GM12878 (cell line): ENCODE data around the gene SLC8B1. TPM values are rescaled to one million over a fixed set of nuclear protein-coding genes. Genes with fewer than 3 reads are reported as not detected.

Experiments used
- ATAC-seq: fragments of 200-7000 bp; cut with Tn5 transposase; 3 replicates; pipeline ENCODE4 v1.9.1; 2020; ENCODE audit warnings: mild to moderate bottlenecking, moderate library complexity
- BruUV-seq: library from RNA; stranded (reverse); fragments of 400-500 nt; replicated peaks from 2 replicates; lab custom pipeline; 2021; lab: Mats Ljungman, UMichigan
- CTCF ChIA-PET: fragments of 300-600 bp; sonication (Branson Sonifier 250); formaldehyde crosslinking; extraction: SDS; loops from one replicate; lab custom pipeline; 2021; ENCODE audit warnings: inconsistent platforms; lab: Yijun Ruan, JAX
- POLR2A ChIA-PET: fragments of 350-600 bp; formaldehyde crosslinking; extraction: SDS; loops from one replicate; lab custom pipeline; 2021; ENCODE audit warnings: inconsistent platforms; lab: Charles Lee
- RAD21 ChIA-PET: fragments of 300-600 bp; sonication (Branson Sonifier 250); formaldehyde crosslinking; loops from one replicate; lab custom pipeline; 2023; ENCODE audit warnings: antibody characterized with exemption; ENCODE audit not compliant: unreplicated experiment; lab: Charles Lee
- SMC1A ChIA-PET: fragments of 300-600 bp; sonication (Branson Sonifier 250); formaldehyde crosslinking; loops from one replicate; lab custom pipeline; 2023; ENCODE audit not compliant: unreplicated experiment, uncharacterized antibody; lab: Charles Lee
- DNase-seq: peaks from one replicate; pipeline ENCODE4 v3.0.0-alpha.2; 2011; ENCODE audit warnings: low read depth, low spot score
- FAIRE-seq: peaks from 3 replicates; lab custom pipeline; 2011; peaks lifted over from hg19 to GRCh38; lab: Jason Lieb, UNC
- H2AFZ ChIP-seq: 2 replicates; pipeline ENCODE4 v1.6.0; 2011; ENCODE audit warnings: low read depth, low read length, control low read depth; ENCODE audit not compliant: control insufficient read depth
- H3K27ac ChIP-seq: 2 replicates; pipeline ENCODE4 v1.5.1; 2011; ENCODE audit warnings: control low read depth; ENCODE audit not compliant: control insufficient read depth, insufficient read depth
- H3K27me3 ChIP-seq, 2 experiments: replicated peaks in 1 of 2; 2 replicates each; pipeline versions ENCODE4 v1.6.0 to v1.6.1; 2011; ENCODE audit warnings: low read length in 1 of 2; ENCODE audit not compliant: control insufficient read depth in 2 of 2, insufficient read depth in 2 of 2
- H3K36me3 ChIP-seq, 2 experiments: 2 replicates each; pipeline ENCODE4 v1.5.1; 2011; ENCODE audit warnings: low read length in 1 of 2; ENCODE audit not compliant: control insufficient read depth in 2 of 2, insufficient read depth in 2 of 2
- H3K4me1 ChIP-seq: 2 replicates; pipeline ENCODE4 v1.6.1; 2011; ENCODE audit warnings: mild to moderate bottlenecking, low read length, moderate library complexity, mixed read lengths; ENCODE audit not compliant: control insufficient read depth, insufficient read depth
- H3K4me2 ChIP-seq: 2 replicates; pipeline ENCODE4 v1.6.0; 2011; ENCODE audit warnings: control low read depth; ENCODE audit not compliant: control insufficient read depth, insufficient read depth
- H3K4me3 ChIP-seq: fragments of 200-600 bp; sonication (generic); 2 replicates; pipeline ENCODE4 v1.5.1; 2016
- H3K79me2 ChIP-seq: 2 replicates; pipeline ENCODE4 v1.6.0; 2011; ENCODE audit warnings: low read length; ENCODE audit not compliant: control insufficient read depth, insufficient read depth
- H3K9ac ChIP-seq: 2 replicates; pipeline ENCODE4 v1.8.0; 2011; ENCODE audit warnings: low read length, control low read depth, mixed read lengths; ENCODE audit not compliant: control insufficient read depth, insufficient read depth
- H3K9me3 ChIP-seq: replicated peaks from 3 replicates; pipeline ENCODE4 v1.5.1; 2011; ENCODE audit warnings: mild to moderate bottlenecking, low read length; ENCODE audit not compliant: control insufficient read depth, insufficient read depth
- H4K20me1 ChIP-seq: 2 replicates; pipeline ENCODE4 v1.6.0; 2011; ENCODE audit not compliant: control insufficient read depth, insufficient read depth
- CBX3 ChIP-seq: fragments of 200-600 bp; sonication (generic); IDR thresholded peaks from 2 replicates; pipeline ENCODE4 v1.6.1; 2016; ENCODE audit warnings: low read depth, borderline replicate concordance
- LARP7 ChIP-seq: fragments of 450-650 bp; IDR thresholded peaks from 2 replicates; pipeline ENCODE4 v1.6.1; 2017; ENCODE audit warnings: mild to moderate bottlenecking
- MYB ChIP-seq: fragments of 150-350 bp; IDR thresholded peaks from 2 replicates; pipeline ENCODE4 v1.6.1; 2014; ENCODE audit warnings: mild to moderate bottlenecking, low read depth, low read length, borderline replicate concordance
- STAT1 ChIP-seq: fragments of 450-650 bp; conservative IDR thresholded peaks from 2 replicates; pipeline ENCODE4 v1.6.1; 2014; ENCODE audit warnings: antibody characterized with exemption, mild to moderate bottlenecking
- SUPT20H ChIP-seq: IDR thresholded peaks from 2 replicates; pipeline ENCODE4 v1.6.1; 2011; ENCODE audit warnings: low read depth, mild to moderate bottlenecking, low read length, moderate library complexity, borderline replicate concordance; ENCODE audit not compliant: control insufficient read depth
- ZNF207 ChIP-seq: fragments of 450-650 bp; IDR thresholded peaks from 2 replicates; pipeline ENCODE4 v1.6.1; 2014; ENCODE audit warnings: antibody characterized with exemption, mild to moderate bottlenecking, borderline replicate concordance
- WGBS: methylation state at CpG from one replicate; pipeline ENCODE4 v1.1.6; 2016; ENCODE audit warnings: low lambda C conversion rate; ENCODE audit not compliant: insufficient replicate concordance, insufficient coverage; ENCODE audit errors: missing lambda C conversion rate; 5-methylcytosine and 5-hydroxymethylcytosine counted together
- in situ Hi-C: fragments of 300-500 bp; cut with MboI; formaldehyde crosslinking; loops from 9 replicates; pipeline ENCODE4 v1.14.3; 2018; ENCODE audit warnings: mixed read lengths
- intact Hi-C: fragments of 100-400 bp; cut with micrococcal nuclease; formaldehyde crosslinking; loops from one replicate; pipeline ENCODE4 v1.14.2; 2022; ENCODE audit not compliant: unreplicated experiment
- polyA plus RNA-seq, 11 experiments: library from polyadenylated mRNA; depleted of rRNA in 4 of 11; unstranded in 6 of 11; stranded (reverse) in 5 of 11; fragments of >200 nt; fragmentation: Nextera tagmentation in 4 of 11; fragmentation: Illumina TruSeq in 1 of 11; extraction: Ambion mirVana in 4 of 11; extraction: Trizol in 1 of 11; gene quantifications; 1 replicate in 1 of 11; 2 replicates in 10 of 11; pipeline versions ENCODE4 v1.2.1 to v1.2.3, GENCODE V29; 2011 to 2016; ENCODE audit warnings: inconsistent platforms in 2 of 11, missing spikeins in 2 of 11, low read depth in 1 of 11
- total RNA-seq, 4 experiments: library from RNA; depleted of rRNA in 3 of 4; stranded (reverse); fragments of >200 nt in 3 of 4; fragmentation: Illumina TruSeq in 1 of 4; extraction: Trizol in 1 of 4; gene quantifications; 2 replicates each; pipeline versions ENCODE4 v1.2.1 to v1.2.3, GENCODE V29; 2013 to 2021
- TF ChIP-seq, protein P1 (sequence below): IDR thresholded peaks from 2 replicates; pipeline ENCODE4 v1.6.1; 2011; ENCODE audit warnings: low read depth, low read length, improper control_type of control experiment, borderline replicate concordance

Gene SLC8B1
- total and polyA plus RNA-seq, 10 of the 15 experiments (the other 5 are each of a cell fraction or from before 2014, with no cell fraction given) = 0.18 to 12.3 (median 6.8) TPM

DNA sequence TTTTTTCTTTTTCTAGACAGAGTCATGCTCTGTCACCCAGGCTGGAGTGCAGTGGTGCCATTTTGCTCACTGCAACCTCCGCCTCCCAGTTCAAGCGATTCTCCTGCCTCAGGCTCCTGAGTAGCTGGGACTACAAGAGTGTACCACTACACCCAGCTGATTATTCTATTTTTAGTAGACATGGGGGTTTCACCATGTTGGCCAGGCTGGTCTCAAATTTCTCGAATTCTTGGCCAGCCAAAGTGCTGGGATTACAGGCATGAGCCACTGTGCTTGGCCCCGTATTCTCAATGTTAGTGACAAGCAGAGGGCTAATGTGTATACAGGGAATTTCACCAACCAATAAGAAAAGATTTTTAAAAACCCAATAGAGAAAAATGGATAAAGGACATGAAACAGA, 31.9 kb upstream of the SLC8B1 start:
- no TSS peak for BruUV-seq
- Histone ChIP-seq H3K27ac (no peak overlapping the region), H4K20me1 (no peaks in the 10 kb centered on the region), H3K4me2 (no peak overlapping the region), H3K4me1 (0 out of 2 replicates have a peak, but pooled peaks cover 2% of the 10 kb centered on the region), H3K27me3 (no peaks in the 10 kb centered on the region), H3K4me3 (no peak overlapping the region), H3K36me3 (no peaks in the 10 kb centered on the region; a peak in 2 of 4 replicates), H3K79me2 (no peaks in the 10 kb centered on the region), H2AFZ (no peak overlapping the region), H3K9me3 (no peaks in the 10 kb centered on the region), H3K9ac (no peak overlapping the region)
- intact Hi-C loops (no loop called here), in situ Hi-C loops (no loop called here)
- CTCF ChIA-PET = no interaction called here
- ATAC-seq = no peak
- SMC1A ChIA-PET = interaction anchor here (1.3 kb wide), 1 partner anchor 35 kb away, joined by 3 read pairs; no protein-coding TSS in a partner anchor
- FAIRE-seq = no peak
- RAD21 ChIA-PET = no interaction called here
- WGBS = 78% methylated on average over 3 of the region's 4 CpGs
- POLR2A ChIA-PET = no interaction called here
- no peak for DNase-seq
- TF ChIP-seq STAT1 = no peak
- TF ChIP-seq ZNF207 = no peak

DNA sequence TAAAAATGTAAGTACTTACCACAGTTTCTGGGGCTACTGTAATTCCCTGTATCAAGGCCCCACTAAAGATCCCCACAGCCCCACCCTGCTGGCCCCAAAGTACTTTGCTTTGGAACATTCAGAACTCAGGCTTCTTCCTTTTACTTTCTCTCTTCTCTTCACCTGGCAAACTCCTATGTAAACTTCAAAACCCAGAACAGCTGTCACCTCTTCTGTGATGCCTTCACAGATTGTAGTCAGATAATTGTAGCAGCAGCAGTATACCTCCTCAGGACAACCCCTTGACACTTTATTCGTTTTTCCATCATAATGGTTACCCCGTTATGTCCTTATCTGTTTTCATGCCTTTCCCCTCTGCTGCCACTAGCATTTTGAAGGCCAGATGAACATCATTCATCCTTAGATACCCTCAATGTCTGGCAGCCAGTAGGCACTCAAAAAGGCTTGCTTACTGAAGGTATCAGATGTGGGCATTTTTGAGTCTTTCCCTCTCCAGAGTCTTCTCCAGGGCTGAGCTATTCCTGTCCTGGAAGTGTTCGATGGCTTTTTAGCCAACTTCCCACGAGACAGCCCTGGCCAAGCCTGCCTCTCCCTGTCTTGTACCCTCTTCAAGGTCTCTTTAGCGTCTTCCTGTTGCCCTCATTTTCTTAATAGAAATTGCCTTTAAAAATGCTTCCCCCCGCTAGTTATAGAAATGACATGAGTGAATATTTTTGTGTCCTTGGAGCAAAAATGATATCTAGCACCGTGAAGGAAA, 30.9 kb upstream of the SLC8B1 start:
- no TSS peak for BruUV-seq
- TF ChIP-seq LARP7 = no peak
- TF ChIP-seq CBX3 = no peak
- no peak for TF ChIP-seq MYB
- no peak for TF ChIP-seq SUPT20H
- TF ChIP-seq, protein P1, sequence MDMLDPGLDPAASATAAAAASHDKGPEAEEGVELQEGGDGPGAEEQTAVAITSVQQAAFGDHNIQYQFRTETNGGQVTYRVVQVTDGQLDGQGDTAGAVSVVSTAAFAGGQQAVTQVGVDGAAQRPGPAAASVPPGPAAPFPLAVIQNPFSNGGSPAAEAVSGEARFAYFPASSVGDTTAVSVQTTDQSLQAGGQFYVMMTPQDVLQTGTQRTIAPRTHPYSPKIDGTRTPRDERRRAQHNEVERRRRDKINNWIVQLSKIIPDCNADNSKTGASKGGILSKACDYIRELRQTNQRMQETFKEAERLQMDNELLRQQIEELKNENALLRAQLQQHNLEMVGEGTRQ = no peak
- Histone ChIP-seq H3K9ac (no peak overlapping the region), H3K79me2 (no peaks in the 10 kb centered on the region), H3K36me3 (no peaks in the 10 kb centered on the region; a peak in 2 of 4 replicates), H3K4me2 (no peak overlapping the region), H3K9me3 (no peaks in the 10 kb centered on the region), H2AFZ (no peak overlapping the region), H3K4me3 (no peak overlapping the region), H3K4me1 (0 out of 2 replicates have a peak, but pooled peaks cover 2% of the 10 kb centered on the region), H3K27ac (no peak overlapping the region), H3K27me3 (no peaks in the 10 kb centered on the region), H4K20me1 (no peaks in the 10 kb centered on the region)
- CTCF ChIA-PET = no interaction called here
- DNase-seq (no peak), ATAC-seq (no peak), FAIRE-seq (no peak)
- WGBS = 91% methylated on average over 7 of the region's 7 CpGs
- in situ Hi-C loops = no loop called here
- POLR2A ChIA-PET = interaction anchor here (0.6 kb wide), 1 partner anchor 154 kb away, joined by 4 read pairs; no protein-coding TSS in a partner anchor
- RAD21 ChIA-PET = no interaction called here
- SMC1A ChIA-PET = interaction anchor here (1.0 to 1.3 kb wide), 2 partner anchors 34 to 170 kb away, joined by 3 read pairs; no protein-coding TSS in a partner anchor
- intact Hi-C loops = no loop called here
